HG02870 (cell line): ENCODE data around the gene COMMD6.

Experiments
- ATAC-seq: cut with Tn5 transposase; IDR thresholded peaks from one replicate; pipeline ENCODE4 v1.9.1; 2021; ENCODE audit warnings: mild to moderate bottlenecking, moderate library complexity; ENCODE audit not compliant: unreplicated experiment

COMMD6 gene

DNA sequence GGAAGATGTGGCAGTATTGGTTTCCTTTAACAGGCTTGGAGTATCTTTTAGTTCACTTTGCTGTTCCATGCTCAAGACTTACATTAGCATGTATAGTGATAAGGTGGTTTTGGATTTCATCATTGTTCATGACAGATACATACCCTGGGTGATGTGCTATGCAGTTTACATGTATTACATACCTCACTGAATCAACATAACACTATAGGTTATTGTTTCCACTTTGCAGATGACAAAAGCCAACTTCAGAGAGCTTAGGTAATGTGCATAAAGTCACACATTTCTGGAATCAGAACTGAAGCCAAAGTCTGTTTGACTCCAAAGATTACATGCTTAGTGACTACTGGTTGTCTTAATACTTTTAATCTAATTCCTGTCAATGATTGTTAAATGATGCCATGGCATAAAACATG lies 7.1 kb downstream of the COMMD6 start:
- ATAC-seq: no peak

DNA sequence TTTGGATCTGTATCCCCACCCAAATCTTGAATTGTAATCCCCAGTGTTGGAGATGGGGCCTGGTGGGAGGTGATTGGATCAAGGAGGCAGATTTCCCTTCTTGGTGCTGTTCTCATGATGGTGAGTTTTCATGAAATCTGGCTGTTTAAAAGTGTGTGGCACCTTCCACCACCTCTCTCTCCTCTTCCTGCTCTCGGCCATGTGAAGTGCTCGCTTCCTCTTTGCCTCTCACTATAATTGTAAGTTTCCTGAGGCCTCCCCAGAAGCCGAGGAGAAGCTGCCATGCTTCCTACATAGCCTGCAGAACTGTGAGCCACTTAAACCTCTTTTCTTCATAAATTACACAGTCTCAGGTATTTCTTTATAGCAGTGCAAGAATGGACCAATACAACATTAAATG lies 15.7 kb downstream of the COMMD6 start:
- no peak for ATAC-seq

DNA sequence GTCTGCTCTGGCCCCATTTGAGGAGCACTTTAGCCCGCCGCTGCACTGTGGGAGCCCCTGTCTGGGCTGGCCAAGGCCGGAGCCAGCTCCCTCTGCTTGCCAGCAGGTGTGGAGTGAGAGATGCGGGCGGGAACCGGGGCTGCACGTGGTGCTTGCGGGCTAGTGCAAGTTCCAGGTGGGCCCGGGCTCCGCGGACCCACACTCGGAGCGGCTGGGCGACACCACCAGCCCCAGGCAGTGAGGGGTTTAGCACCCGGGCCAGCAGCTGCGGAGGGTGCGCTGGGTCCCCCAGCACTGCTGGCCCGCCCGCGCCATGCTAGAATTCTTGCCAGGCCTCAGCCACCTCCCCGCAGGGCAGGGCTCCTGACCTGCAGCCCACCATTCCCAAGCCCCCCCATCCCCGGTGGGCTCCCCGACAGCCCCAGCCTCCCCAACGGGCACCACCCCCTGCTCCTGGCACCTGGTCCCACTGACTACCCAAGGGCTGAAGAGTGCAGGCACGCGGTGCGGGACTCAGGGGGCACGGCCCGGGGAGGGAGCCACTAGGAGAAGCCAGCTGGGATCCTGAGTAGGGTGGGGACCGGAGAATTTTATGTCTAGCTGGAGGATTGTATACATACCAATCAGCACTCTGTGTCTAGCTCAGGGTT lies 19.1 kb downstream of the COMMD6 start:
- ATAC-seq: no peak

DNA sequence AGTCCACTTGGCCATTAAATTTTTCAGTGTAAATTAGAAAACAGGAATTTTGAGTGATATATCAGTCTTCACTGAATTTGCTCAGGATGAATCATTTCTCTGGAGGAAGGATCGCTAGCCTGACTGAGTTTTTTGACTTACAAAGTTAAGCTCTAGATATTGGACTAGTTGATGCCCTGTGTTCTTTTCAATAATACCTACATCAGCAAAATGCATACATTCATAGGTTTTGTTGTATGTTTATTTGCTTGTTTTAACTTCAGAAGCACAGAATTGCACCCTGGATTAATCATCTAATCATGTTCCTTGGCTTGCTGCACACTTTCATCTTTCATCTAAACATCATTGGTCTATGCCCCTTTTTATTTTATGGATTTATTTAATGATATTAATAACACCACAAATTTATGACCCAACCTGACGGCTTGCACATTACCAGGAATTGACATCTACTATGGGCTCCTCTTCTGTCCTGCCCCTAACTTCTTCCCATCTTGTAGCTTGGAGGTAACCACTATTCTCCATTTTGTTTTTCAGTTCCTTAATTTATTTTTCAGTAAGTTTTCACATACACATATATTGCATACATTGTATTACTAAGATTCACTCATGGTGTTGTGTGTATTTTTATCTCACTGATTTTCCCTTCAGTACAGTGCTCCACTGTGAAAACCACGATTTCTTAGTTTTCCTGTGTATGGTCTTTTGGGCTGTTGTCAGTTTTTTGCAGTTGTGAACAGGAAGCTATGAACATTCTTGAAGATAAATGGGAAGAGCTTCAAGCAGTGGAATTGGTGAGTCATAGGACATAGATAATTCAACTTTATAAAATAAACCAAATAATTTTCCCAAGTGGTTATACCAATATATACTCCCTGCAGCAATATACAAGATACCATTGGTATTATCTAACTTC lies 23.3 kb downstream of the COMMD6 start:
- ATAC-seq: peak; percentile 35

DNA sequence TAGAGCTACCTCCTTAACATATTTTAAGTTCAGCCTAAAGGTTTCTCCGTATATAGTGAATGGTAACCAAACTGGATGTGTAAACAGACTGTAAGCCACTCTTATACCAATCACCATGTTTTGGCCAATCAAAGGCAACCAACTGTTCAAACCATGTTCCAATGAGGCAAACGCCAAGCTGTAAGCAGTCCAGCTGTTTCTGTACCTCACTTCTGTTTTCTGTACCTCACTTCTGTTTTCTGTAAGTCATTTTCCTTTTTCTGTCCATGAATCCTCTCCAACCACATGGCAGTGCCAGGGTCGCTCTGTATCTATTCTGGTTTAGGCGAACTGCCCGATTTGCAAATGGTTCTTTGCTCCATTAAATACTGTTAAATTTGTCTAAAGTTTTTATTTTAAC lies 24.4 kb downstream of the COMMD6 start:
- no peak for ATAC-seq

DNA sequence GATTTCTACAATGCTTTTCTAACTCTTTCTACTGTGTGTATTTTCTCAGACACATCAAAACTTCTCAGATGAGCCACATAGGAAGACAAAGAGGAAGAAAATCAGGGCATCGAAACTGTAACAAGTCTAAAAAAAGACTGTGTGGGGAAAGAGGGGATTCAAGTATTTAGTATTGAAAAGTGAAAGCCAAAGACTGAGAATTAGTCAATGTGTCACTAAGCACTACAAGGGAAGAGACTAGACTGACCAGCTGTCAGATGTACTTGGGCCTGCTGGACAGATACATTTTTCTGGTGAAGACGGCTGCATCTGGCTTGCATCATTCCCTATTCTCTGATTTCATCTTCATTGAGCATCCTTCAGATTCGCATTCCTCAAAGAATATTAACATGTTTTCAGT lies 25.4 kb downstream of the COMMD6 start:
- peak; percentile 91 for ATAC-seq

DNA sequence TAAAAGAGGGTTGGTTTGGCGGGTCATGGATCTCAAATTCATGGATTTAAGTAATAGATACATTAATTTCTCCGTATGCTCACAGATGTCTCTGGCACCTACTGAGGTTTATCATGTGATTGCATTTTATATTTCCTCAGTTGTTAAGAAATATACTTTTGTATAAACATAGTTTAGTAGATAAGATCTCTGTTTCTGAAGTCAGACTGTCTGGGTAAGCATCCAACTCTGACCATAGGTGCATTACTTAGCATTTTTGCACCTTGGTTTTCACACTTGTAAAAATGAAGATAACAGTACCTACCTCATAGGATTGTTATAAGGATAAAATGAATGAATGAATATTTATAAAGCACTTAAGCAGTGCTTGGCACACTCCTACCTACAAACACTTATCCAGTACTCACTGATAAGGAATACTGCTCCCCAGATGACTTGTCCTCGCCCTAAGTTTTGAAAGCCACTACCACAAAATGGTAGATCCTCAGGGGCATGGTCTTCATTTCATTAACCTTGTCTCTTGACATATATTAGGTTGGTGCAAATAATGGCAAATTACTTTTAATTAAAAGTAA lies 26.5 kb downstream of the COMMD6 start:
- no peak for ATAC-seq

DNA sequence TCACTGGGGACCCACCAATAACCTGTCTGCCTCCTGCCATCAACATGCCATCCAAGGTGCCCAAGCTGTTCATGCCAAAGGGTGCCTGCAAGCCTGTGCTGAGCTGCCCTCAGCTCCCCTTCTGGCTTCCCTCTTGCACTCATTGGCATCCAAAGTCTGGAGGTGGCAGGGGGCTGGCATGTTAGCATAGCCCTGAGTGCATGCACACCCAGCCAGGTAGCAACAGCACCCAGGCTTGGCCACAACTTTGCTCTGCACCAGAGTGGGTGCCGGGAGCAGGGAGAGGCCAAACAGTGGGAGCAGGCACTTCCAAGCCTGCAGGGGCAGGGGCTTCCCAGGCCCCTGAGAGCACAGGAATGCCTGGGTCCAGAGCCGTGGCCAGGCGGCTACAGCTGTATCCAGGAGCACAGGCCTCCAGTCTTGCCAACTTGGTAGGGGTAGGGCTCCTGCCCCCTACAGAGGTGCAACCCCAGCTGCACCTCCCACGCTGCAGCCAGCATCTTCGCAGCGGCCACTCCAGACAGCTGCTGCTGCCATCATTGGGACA lies 29.6 kb downstream of the COMMD6 start:
- ATAC-seq: no peak

DNA sequence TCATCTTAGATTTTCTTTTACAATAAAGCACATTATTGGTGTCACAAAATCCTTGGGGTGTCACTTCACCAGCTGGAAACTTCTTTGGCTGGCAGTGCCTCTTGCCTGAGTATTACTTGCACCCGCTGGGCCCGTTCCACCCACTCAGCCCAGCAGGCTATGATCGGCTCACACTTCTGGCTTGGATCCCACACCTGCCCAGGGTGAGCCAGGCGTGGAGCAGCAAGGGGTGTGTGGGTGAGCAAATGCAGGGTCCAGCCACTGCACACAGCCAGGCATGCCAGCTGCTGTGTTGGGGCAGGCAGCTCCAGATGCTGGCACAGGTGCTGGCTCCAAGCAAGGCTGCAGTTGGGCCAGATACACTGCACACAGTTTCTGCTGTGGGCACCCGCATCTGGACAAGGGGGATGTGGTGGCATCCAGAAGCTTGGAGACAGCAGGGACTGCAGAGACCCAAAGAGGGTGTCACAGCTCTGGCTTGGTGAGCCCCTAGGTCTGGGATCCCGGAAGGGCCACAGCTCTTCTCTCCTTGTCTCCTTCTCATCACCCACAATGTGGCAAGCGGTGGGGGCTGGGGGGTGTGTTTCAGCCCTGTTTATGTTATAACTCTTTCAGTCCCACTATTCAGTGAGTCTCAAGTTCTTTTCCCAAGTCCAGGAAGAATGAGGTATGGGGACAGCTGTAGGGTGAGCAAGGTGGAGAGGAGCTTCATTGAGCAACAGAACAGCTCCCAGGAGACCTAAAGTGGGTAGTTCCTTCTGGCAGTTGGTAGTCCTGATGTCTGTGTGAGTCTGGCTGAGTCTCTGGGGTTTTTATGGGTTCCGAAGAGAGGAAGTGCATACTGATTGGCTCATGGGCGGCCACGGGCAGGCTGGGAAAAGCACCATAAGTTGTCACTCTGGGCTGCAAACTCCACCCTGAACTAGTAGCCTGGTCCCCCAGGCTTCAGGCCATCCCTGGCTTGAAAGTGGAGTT lies 30.3 kb downstream of the COMMD6 start:
- no peak for ATAC-seq

DNA sequence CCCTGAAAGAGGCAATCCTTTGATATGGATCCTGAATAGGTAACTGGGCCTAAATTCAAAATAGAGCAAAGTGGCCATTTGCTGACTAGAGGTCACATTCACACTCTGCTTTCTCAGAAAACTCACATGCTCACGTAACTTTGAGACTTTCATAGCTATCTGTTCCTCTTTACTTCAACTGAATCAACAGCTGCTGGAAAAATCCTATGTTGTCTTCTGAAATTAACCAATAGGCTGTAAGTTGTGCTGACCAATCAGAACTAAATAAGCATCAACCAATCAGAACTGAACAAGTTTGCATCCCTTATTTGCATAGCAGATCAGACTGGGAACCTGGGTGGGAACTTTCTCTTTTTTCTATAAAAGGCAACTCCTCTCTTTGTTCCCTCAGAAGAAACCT lies 31.6 kb downstream of the COMMD6 start:
- no peak for ATAC-seq

DNA sequence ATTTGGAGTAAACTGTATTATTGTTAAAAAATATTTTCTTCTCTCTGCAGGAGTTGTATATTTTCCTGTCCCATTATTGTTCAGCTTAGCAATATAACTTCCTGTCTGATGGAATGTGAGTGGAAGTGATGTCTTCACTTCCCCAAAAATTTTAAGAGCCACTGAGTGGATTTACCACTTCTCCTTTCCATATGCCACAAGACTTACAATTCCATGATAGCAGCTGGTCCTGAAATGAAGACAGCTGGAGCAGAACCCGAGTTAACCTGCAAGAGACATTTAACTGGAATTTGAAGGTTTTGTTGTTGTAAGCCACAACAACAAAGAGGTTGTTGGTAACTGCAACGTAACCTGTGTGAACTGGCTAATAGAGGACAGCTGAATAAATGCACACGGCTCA lies 32.3 kb downstream of the COMMD6 start:
- peak; percentile 11 for ATAC-seq

DNA sequence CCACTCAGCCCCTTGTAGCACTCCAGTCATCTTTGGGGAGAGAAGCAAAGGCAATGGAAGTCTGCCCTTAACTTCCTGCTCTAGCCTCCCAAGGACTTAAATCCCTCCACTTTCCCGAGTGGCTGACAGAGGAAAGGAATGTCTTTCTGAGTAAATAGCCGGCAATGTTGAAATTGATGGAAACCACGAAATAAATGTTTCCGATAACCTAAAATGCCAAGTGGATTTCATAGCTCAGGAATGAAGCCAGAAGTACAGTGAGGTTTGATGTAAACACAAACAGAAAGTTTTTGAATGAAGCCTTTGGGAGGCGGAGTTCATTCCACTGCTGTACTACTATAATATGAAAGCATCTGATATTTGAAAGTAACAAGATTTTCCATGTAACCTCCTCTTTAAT lies 41.7 kb downstream of the COMMD6 start:
- no peak for ATAC-seq

DNA sequence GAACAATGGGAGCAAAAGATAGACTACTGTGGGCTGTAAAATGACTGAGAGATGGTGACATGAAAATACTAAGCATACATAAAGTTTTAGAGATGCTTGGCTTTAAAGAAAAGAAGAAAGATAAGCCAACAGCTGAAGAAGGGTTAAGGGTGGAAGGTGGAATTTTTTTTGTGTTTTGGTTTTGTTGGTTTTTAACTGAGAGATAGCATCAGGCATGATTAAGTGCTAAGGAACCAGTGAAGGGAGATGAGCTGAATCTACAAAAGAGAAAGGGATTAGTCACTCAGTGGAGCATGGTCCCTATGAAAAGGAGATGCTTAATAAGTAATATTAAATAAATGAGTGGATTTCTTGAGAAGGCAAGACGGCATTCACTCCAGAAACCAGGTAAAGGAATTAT lies 43.1 kb downstream of the COMMD6 start:
- no peak for ATAC-seq

DNA sequence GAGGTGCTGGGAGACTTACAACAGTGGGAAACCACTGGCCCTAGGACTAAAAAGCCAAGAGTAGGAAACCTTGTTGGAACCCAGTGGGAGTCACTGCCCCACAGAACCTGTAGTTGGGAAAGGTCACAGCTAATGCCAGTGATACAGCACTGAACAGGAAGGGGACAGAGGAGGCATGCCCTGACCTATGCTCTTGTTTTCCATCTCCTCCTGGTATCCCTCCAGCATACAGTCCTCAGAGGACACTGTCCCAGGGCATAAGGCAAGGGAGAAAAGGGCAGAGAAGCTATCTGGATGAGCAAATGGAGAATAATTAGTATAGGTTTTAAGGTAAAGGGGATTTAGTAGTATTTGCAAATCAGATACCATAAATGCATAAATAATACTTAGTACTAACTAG lies 44.5 kb downstream of the COMMD6 start:
- no peak for ATAC-seq

DNA sequence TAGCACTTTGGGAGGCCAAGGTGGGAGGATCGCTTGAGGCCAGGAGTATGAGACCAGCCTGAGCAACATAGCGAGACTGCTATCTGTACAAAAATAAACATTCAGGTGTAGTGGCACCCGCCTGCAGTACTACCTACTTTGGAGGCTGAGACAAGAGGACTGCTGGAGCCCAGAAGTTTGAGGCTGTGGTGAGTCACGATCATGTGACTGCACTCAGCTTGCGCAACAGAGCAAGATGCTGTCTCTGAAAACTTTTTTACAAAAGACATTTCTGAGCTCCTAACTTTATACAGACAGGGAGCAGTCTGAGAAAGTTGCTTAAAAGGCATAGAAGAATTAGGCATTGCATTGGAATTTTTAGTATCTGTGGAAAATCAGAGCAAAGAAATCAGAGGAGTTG lies 45.3 kb downstream of the COMMD6 start:
- ATAC-seq: no peak

DNA sequence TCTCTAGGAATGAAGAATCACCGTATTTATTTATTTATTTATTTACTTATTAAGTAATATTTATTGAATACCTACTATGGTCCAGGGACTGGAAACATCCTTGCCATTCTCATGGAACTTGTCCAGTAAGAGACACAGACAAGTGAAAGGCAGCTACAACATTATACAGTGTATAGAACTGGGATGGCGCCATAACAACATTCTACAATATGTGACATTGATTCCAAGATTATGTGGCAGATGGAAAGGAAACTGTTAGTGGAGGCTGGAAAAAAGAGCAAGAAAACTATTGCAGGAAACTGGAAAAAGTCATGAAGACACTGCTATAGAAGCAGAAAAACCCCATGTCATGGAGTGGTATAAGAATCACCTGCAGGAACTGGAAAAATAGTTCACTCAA lies 46.3 kb downstream of the COMMD6 start:
- ATAC-seq: no peak

DNA sequence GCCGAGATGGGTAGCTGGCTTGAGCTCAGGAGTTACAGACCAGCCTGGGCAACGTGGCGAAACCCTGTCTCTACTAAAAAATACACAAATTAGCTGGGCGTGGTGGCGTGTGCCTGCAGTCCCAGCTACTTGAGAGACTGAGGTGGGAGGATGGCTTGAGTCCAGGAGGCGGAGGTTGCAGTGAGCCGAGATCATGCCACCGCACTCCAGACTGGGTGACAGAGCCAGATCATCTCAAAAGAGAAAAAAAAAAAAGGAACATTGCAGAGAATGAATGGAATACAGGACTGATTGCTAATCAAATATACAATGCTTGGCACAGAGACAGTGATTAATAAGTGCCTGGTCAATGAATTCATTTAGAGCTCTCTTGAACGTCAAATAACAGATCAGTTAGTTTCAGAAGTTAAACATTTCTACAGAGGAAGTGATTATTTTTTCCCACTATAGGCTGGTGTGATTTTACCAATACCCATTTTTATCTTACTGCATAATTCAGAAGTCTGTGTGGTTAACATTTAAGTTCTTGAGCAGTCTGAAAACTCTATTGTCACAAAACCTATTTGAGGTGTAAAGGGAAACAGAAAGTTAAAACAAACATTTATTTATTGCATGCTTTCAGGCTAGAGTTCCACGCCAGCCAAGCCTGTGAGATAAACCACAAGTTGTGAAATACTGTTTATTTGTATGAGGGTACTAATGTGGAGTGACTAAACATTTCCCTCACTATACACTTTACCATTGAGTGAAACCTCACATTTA lies 48.0 kb downstream of the COMMD6 start:
- ATAC-seq: peak; percentile 83

DNA sequence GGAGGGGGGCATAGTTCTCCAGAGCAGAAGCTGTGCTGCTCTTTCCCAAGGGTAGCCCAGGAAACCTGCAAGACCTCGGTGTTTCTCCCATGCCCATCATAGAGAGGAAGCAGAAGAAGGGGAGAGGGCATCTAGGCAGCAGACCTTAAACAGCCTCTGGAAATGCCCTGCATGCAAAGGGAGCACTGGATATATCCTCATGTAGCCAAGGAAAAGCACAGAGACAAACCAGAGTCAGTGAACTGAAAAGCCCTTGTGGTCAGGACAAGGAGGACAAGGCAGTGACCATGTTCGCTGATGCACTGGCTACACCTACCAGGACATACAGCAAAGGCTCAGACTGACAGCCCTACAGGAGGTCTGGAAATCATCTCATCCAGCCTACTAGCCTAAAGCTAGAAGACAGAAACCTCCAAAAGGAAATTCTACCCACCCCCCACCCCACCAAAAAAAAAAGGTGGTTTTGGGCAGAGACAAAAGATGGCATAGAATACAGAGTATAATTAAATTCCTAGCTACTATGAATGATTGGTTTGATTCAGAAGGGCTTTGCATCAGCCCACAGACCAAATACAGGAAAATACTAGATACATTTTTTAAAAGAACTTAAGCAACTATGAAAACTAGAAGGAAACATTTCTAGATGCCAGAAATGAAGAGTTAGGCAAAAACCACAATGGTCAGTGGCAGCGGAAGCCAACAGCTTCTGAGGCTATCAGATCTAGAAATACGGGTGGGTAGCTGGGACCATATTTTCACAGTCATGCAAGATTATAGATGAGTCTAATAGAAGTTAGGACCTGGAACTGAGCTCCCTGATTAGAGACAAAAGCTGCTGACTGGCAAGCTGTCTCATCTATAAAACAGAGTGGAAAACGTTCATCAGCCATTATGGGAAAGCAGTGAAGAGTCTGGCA lies 51.2 kb downstream of the COMMD6 start:
- ATAC-seq: no peak
